A549 (cell line): ENCODE results near the gene ENAH. TPM values are rescaled to one million over a fixed set of nuclear protein-coding genes. Genes with fewer than 3 reads are reported as not detected.

Source experiments
- ATAC-seq, 2 experiments: fragments of 200-7000 bp in 1 of 2; fragments of >200 bp in 1 of 2; cut with Nextera tagmentation in 1 of 2; cut with Tn5 transposase in 1 of 2; 3 replicates each; pipeline versions ENCODE4 v1.8.0 to v1.9.1; 2018 to 2020; ENCODE audit warnings: mild to moderate bottlenecking in 1 of 2, moderate library complexity in 1 of 2
- CTCF ChIA-PET: fragments of 300-600 bp; sonication (Branson Sonifier 250); formaldehyde crosslinking; extraction: SDS; loops from one replicate; lab custom pipeline; 2021; ENCODE audit warnings: antibody characterized with exemption, inconsistent platforms; lab: Yijun Ruan, JAX
- POLR2A ChIA-PET: fragments of 350-600 bp; formaldehyde crosslinking; extraction: SDS; loops from one replicate; lab custom pipeline; 2021; ENCODE audit warnings: antibody characterized with exemption, inconsistent platforms; lab: Yijun Ruan, JAX
- DNase-seq, 2 experiments: peaks; one replicate each; pipeline versions ENCODE4 v3.0.0 to v3.0.0-alpha.2; 2011 to 2016; ENCODE audit warnings: low read depth in 1 of 2, low spot score in 1 of 2
- FAIRE-seq: peaks from 2 replicates; lab custom pipeline; 2011; peaks lifted over from hg19 to GRCh38; lab: Jason Lieb, UNC
- H3K27ac ChIP-seq, 2 experiments: fragments of >200 bp; sonication (Bioruptor Twin); formaldehyde crosslinking; 3 replicates each; pipeline ENCODE4 v1.5.1; 2016 to 2017
- H3K4me1 ChIP-seq: fragments of >200 bp; sonication (Bioruptor Twin); formaldehyde crosslinking; 3 replicates; pipeline ENCODE4 v1.6.1; 2016
- H3K4me2 ChIP-seq: fragments of >200 bp; sonication (Bioruptor Twin); formaldehyde crosslinking; 3 replicates; pipeline ENCODE4 v1.6.1; 2016
- H3K4me3 ChIP-seq: fragments of >200 bp; sonication (Bioruptor Twin); formaldehyde crosslinking; 3 replicates; pipeline ENCODE4 v1.5.1; 2016
- H3K9me3 ChIP-seq: fragments of >200 bp; sonication (Bioruptor Twin); formaldehyde crosslinking; 3 replicates; pipeline ENCODE4 v1.6.1; 2016
- BCL3 ChIP-seq: fragments of >200 bp; sonication (Bioruptor Twin); formaldehyde crosslinking; IDR thresholded peaks from 3 replicates; pipeline ENCODE4 v1.6.1; 2016
- CBX8 ChIP-seq: fragments of 200-600 bp; sonication (generic); IDR thresholded peaks from 2 replicates; pipeline ENCODE4 v1.6.1; 2016
- CEBPB ChIP-seq, 2 experiments: fragments of >200 bp in 1 of 2; sonication (Bioruptor Twin) in 1 of 2; formaldehyde crosslinking in 1 of 2; IDR thresholded peaks; 2 replicates each; pipeline ENCODE4 v1.6.1; 2012 to 2016
- EHF ChIP-seq: fragments of 250-450 bp; sonication (Bioruptor Pico); IDR thresholded peaks from 2 replicates; pipeline ENCODE4 v1.5.0; 2020; ENCODE audit warnings: mild to moderate bottlenecking
- EP300 ChIP-seq, 2 experiments: fragments of >200 bp; sonication (Bioruptor Twin); formaldehyde crosslinking; IDR thresholded peaks; 2 replicates in 1 of 2; 3 replicates in 1 of 2; pipeline ENCODE4 v1.6.1; 2016 to 2017
- FOSL2 ChIP-seq, 2 experiments: fragments of 450-650 bp in 1 of 2; fragments of >200 bp in 1 of 2; sonication (Bioruptor Twin) in 1 of 2; formaldehyde crosslinking; IDR thresholded peaks; 2 replicates each; pipeline versions ENCODE4 v1.5.0 to v1.6.1; 2016 to 2020; ENCODE audit warnings: mild to moderate bottlenecking in 1 of 2, moderate library complexity in 1 of 2
- FOXS1 ChIP-seq: fragments of 250-450 bp; sonication (Bioruptor Pico); IDR thresholded peaks from 2 replicates; pipeline ENCODE4 v1.5.0; 2020; ENCODE audit warnings: mild to moderate bottlenecking, moderate library complexity
- GATA3 ChIP-seq: IDR thresholded peaks from 2 replicates; pipeline ENCODE4 v1.6.1; 2012; ENCODE audit warnings: borderline replicate concordance
- HOXA7 ChIP-seq: fragments of 250-450 bp; sonication (Bioruptor Pico); IDR thresholded peaks from 2 replicates; pipeline ENCODE4 v1.5.0; 2020; ENCODE audit warnings: mild to moderate bottlenecking, moderate library complexity
- JUN ChIP-seq, 2 experiments: fragments of >200 bp; sonication (Bioruptor Twin); formaldehyde crosslinking; IDR thresholded peaks; 2 replicates in 1 of 2; 3 replicates in 1 of 2; pipeline ENCODE4 v1.6.1; 2016 to 2017
- JUNB ChIP-seq: fragments of >200 bp; sonication (Bioruptor Twin); formaldehyde crosslinking; IDR thresholded peaks from 2 replicates; pipeline ENCODE4 v1.6.1; 2016
- KDM5A ChIP-seq: fragments of 200-600 bp; sonication (generic); IDR thresholded peaks from 2 replicates; pipeline ENCODE4 v1.6.1; 2016; ENCODE audit warnings: antibody characterized with exemption, mild to moderate bottlenecking
- MAX ChIP-seq: IDR thresholded peaks from 2 replicates; pipeline ENCODE4 v1.6.1; 2012
- MAZ ChIP-seq: fragments of 150-350 bp; IDR thresholded peaks from 2 replicates; pipeline ENCODE4 v1.6.1; 2014; ENCODE audit warnings: antibody characterized with exemption, low read depth, low read length, borderline replicate concordance
- PHF8 ChIP-seq: fragments of 200-600 bp; sonication (generic); IDR thresholded peaks from 2 replicates; pipeline ENCODE4 v1.6.1; 2016; ENCODE audit warnings: low read depth, mild to moderate bottlenecking, antibody characterized with exemption, moderate library complexity, borderline replicate concordance
- POLR2A ChIP-seq: IDR thresholded peaks from 2 replicates; pipeline ENCODE4 v1.6.1; 2012; ENCODE audit warnings: mild to moderate bottlenecking, low read length
- POLR2AphosphoS2 ChIP-seq: conservative IDR thresholded peaks from 2 replicates; pipeline ENCODE4 v1.6.1; 2012; ENCODE audit warnings: low read length, improper control_type of control experiment, inconsistent platforms
- RAD21 ChIP-seq, 2 experiments: fragments of >200 bp in 1 of 2; sonication (Bioruptor Twin) in 1 of 2; formaldehyde crosslinking in 1 of 2; IDR thresholded peaks in 1 of 2; conservative IDR thresholded peaks in 1 of 2; 2 replicates in 1 of 2; 3 replicates in 1 of 2; pipeline ENCODE4 v1.6.1; 2012 to 2018; ENCODE audit warnings: inconsistent platforms in 1 of 2
- REST ChIP-seq: fragments of 200-600 bp; sonication (generic); IDR thresholded peaks from 2 replicates; pipeline ENCODE4 v1.6.1; 2016; ENCODE audit warnings: antibody characterized with exemption, mild to moderate bottlenecking, moderate library complexity
- RFX5 ChIP-seq: fragments of 450-650 bp; IDR thresholded peaks from 2 replicates; pipeline ENCODE4 v1.7.1; 2014; ENCODE audit warnings: antibody characterized with exemption, mild to moderate bottlenecking, moderate library complexity
- RNF2 ChIP-seq: fragments of 200-600 bp; sonication (generic); IDR thresholded peaks from 2 replicates; pipeline ENCODE4 v1.6.1; 2016; ENCODE audit warnings: low read depth, mild to moderate bottlenecking, antibody characterized with exemption, moderate library complexity, borderline replicate concordance
- SMC3 ChIP-seq: fragments of >200 bp; sonication (Bioruptor Twin); formaldehyde crosslinking; IDR thresholded peaks from 3 replicates; pipeline ENCODE4 v1.6.1; 2018; ENCODE audit warnings: inconsistent platforms
- TFCP2L1 ChIP-seq: fragments of 250-450 bp; sonication (Bioruptor Pico); IDR thresholded peaks from 2 replicates; pipeline ENCODE4 v1.5.0; 2021; ENCODE audit warnings: mild to moderate bottlenecking
- ZC3H11A ChIP-seq: fragments of 450-650 bp; IDR thresholded peaks from 2 replicates; pipeline ENCODE4 v1.6.1; 2014; ENCODE audit warnings: antibody characterized with exemption, mild to moderate bottlenecking
- ZSCAN20 ChIP-seq: fragments of 250-450 bp; sonication (Bioruptor Pico); IDR thresholded peaks from 2 replicates; pipeline ENCODE4 v1.8.0; 2022; ENCODE audit warnings: mild to moderate bottlenecking, moderate library complexity
- WGBS: methylation state at CpG from one replicate; pipeline ENCODE4 v1.1.6; 2017; ENCODE audit errors: missing lambda C conversion rate; 5-methylcytosine and 5-hydroxymethylcytosine counted together
- polyA plus RNA-seq, 4 experiments: library from polyadenylated mRNA; depleted of rRNA in 3 of 4; stranded (reverse); fragments of >200 nt; fragmentation: RNase III in 1 of 4; extraction: RNeasy Plus Mini Kit Qiagen cat#74134 plus additional on column Dnase treatment in 1 of 4; gene quantifications; 2 replicates in 3 of 4; 3 replicates in 1 of 4; pipeline ENCODE4 v1.2.3, GENCODE V29; 2011 to 2017
- TF ChIP-seq, protein P1 (sequence below): IDR thresholded peaks from 2 replicates; pipeline ENCODE4 v1.6.1; 2012
- TF ChIP-seq, protein P2 (sequence below): IDR thresholded peaks from 2 replicates; pipeline ENCODE4 v1.6.1; 2012; ENCODE audit warnings: low read depth, borderline replicate concordance
- TF ChIP-seq, protein P3 (sequence below): fragments of 250-450 bp; sonication (Bioruptor Pico); IDR thresholded peaks from 2 replicates; pipeline ENCODE4 v1.5.0; 2020; ENCODE audit warnings: low read depth, mild to moderate bottlenecking, moderate library complexity

Gene ENAH
- polyA plus RNA-seq, 2 of the 4 experiments (the other 2 are of a cell fraction): 142 to 155 TPM

GRCh38 chr1:225476100-225476511 lies 176.8 kb downstream of the ENAH start:
- FAIRE-seq (no peak), ATAC-seq (no peak), DNase-seq (no peak)
- ChIA-PET POLR2A (no interaction called here), CTCF (interaction anchor here (0.9 to 24.4 kb wide), 28 partner anchors 12 to 508 kb away, joined by 3 to 429 read pairs (median 15); partner anchors contain the start of genes EPHX1, PYCR2 and SRP9)
- Histone ChIP-seq H3K4me1 (peaks cover 8% of the 10 kb centered on the region; the same call in 2 of the 3 replicates), H3K4me3 (no peak overlapping the region), H3K27ac (no peak overlapping the region), H3K9me3 (no peaks in the 10 kb centered on the region), H3K4me2 (no peak overlapping the region)
- TF ChIP-seq SMC3 (no peak), REST (no peak), GATA3 (no peak), CEBPB (IDR thresholded peaks at IDR 0.05) (no peak), POLR2AphosphoS2 (no peak), JUNB (no peak), ZSCAN20 (CRISPR knock-in tag) (no peak), TFCP2L1 (CRISPR knock-in tag) (no peak), RAD21 (conservative IDR thresholded peaks at IDR 0.05 in 1 of 2, IDR thresholded peaks at IDR 0.05 in 1 of 2) (no peak), POLR2A (no peak), JUN (IDR thresholded peaks at IDR 0.05) (no peak)
- WGBS: 75% methylated on average over 7 of the region's 7 CpGs

DNA sequence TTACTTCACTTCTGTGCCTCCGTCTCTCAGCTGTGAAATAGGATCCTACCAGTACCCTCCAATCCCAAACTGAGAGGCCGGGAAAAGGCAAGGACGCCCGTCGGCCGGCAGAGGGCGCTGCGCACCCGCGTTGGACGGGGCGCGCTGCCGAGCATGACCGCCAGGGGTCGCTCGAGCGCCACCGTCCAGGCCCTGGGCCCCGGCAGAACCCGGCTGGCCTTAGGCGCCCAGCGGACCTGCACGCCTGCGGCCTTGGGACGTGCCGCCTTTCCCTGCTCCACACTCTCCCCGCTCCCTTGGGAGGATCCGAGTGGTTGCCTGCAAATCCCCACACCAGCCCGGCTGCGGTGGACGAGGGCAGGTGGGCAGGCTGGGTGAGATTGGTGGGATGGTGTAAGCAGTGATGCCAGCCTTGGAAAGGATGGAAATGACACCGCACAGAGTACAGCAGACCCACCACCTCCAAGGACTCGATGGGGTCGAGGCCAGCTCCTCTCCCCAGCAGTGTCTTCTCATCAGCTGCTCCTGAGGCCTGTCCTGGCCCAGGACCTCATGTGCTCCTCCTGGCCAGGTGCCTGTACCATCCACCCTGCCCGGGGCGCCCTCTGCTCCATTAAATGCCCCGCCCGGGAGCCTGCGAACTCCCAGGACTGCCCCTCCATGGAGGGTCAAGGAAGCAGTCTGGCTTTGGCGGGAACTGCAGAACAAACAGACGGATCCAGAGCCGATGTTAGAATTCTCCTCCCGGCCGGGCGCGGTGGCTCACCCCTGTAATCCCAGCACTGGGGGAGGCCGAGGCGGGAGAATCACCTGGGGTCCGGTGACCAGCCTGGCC lies 177.7 kb downstream of the ENAH start:
- WGBS: 28% methylated on average over 43 of the region's 50 CpGs
- 0 out of 3 replicates have a peak overlapping the region, but pooled peaks have one; percentile 3 for H3K4me3 ChIP-seq
- ChIA-PET CTCF (interaction anchor here (0.6 to 24.4 kb wide), 117 partner anchors 13 to 962 kb away, joined by 3 to 429 read pairs (median 5); partner anchors contain the start of genes EPHX1, LBR, LEFTY1 and PYCR2), POLR2A (interaction anchor here (0.7 to 1.0 kb wide), 2 partner anchors 302 to 407 kb away, joined by 3 to 4 read pairs; partner anchors contain the start of genes SRP9 and TMEM63A)
- peaks cover 8% of the 10 kb centered on the region; the same call in 2 of the 3 replicates for H3K4me1 ChIP-seq
- ATAC-seq (peak; percentile 82 to 91), FAIRE-seq (no peak), DNase-seq (peak; percentile 64 to 74)
- no peaks in the 10 kb centered on the region for H3K9me3 ChIP-seq
- peak overlapping the region; percentile 68 to 78 for H3K27ac ChIP-seq
- peak overlapping the region; percentile 72 for H3K4me2 ChIP-seq
- TF ChIP-seq MAZ (no peak), KDM5A (no peak), EP300 (IDR thresholded peaks at IDR 0.05) (no peak), FOSL2 (IDR thresholded peaks at IDR 0.05) (no peak), FOSL2 (CRISPR knock-in tag; IDR thresholded peaks at IDR 0.05) (no peak), ZSCAN20 (CRISPR knock-in tag) (no peak), POLR2A (no peak), RFX5 (no peak), MAX (peak; percentile 58), CBX8 (no peak), EHF (CRISPR knock-in tag) (no peak), CEBPB (IDR thresholded peaks at IDR 0.05) (no peak), RNF2 (no peak), ZC3H11A (no peak), HOXA7 (CRISPR knock-in tag) (no peak), PHF8 (no peak), JUN (IDR thresholded peaks at IDR 0.05) (no peak; a peak in 1 of 5 replicates), BCL3 (no peak), FOXS1 (no peak), GATA3 (no peak), TFCP2L1 (CRISPR knock-in tag) (no peak)
- TF ChIP-seq, protein P1, sequence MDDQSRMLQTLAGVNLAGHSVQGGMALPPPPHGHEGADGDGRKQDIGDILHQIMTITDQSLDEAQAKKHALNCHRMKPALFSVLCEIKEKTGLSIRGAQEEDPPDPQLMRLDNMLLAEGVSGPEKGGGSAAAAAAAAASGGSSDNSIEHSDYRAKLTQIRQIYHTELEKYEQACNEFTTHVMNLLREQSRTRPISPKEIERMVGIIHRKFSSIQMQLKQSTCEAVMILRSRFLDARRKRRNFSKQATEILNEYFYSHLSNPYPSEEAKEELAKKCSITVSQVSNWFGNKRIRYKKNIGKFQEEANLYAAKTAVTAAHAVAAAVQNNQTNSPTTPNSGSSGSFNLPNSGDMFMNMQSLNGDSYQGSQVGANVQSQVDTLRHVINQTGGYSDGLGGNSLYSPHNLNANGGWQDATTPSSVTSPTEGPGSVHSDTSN: no peak
- TF ChIP-seq, protein P2, sequence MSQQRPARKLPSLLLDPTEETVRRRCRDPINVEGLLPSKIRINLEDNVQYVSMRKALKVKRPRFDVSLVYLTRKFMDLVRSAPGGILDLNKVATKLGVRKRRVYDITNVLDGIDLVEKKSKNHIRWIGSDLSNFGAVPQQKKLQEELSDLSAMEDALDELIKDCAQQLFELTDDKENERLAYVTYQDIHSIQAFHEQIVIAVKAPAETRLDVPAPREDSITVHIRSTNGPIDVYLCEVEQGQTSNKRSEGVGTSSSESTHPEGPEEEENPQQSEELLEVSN: peak; percentile 38; the same call in 1 of the 2 replicates
- TF ChIP-seq, protein P3, sequence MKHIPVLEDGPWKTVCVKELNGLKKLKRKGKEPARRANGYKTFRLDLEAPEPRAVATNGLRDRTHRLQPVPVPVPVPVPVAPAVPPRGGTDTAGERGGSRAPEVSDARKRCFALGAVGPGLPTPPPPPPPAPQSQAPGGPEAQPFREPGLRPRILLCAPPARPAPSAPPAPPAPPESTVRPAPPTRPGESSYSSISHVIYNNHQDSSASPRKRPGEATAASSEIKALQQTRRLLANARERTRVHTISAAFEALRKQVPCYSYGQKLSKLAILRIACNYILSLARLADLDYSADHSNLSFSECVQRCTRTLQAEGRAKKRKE (CRISPR knock-in tag): no peak
